GM18858 (cell line): ENCODE results near the gene PDCD2L.
"Not testable (repeated sequence)": the region's sequence is repeated elsewhere in the genome, so short reads cannot be mapped to it uniquely, and the experiment has no call there.

Source experiments
- ATAC-seq: cut with Tn5 transposase; IDR thresholded peaks from one replicate; pipeline ENCODE4 v1.9.1; 2021; ENCODE audit not compliant: unreplicated experiment

PDCD2L gene

DNA sequence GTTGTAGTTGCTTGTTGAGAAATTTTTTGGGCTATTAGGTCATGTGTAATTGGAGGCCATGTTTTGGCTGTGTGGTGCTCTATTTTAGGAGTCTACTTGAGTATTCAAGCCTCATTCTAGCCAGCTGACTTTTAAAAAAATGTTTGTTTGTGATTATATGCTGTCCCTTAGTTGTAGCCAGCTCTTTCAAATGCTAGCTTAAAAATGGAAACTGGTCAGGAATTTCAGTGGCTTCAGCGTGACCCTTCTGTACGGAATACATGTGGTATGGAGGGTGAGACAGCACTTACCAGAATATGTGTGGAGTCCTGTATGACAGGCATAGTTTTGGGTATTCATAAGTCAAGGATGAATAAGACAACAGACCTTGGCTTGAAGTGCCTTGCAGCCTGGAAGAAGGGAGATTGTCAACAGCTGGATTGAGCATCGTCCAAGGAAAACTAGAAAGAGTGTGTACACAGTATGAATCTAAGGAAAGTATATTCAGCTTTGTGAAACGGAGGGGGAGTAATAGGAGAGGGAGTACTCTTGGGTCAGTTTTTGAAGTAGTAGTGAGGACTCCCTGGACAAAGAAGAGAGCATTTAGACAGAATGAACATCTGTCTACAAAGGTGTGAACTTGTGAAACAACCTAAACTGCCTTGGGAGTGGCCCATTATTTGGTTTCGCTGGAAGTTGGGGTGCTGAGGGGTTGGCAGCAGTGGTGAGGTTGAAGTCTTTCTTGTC, 57.3 kb downstream of the PDCD2L start:
- ATAC-seq, result no peak

DNA sequence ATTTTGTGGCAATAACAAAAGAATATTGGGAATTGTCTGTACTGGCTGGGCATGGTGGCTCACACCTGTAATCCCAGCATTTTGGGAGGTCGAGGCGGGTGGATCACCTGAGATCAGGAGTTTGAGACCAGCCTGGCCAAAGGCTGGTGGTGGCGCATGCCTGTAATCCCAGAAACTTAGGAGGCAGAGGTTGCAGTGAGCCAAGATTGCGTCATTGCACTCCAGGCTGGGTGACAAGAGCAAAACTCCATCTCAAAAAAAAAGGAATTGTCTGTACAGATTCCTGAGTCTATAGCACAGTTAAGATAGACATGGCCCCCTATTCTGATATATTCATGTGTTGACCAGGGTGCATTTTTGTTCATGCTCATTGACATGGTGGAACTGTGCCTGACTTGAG, 60.6 kb downstream of the PDCD2L start:
- ATAC-seq, result not testable (repeated sequence)

DNA sequence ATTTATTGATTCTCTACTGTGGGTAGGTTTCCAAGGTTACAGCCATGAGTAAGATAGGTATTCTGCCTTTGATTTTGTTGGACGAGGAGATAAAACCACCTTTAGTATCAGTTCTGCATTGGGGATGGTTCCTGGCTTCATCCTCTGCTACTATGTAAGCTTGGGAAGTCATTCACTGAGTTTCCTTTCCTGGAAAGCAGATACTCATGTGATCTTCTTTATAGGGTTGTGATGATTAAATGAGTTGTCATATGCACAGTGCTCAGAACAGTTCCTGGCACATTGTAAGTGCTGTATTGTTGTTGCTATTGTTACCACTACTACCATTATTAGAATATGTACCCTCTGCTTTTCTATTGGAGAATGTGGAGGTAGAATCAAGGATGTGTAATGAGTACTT, 64.2 kb downstream of the PDCD2L start:
- ATAC-seq, result no peak

DNA sequence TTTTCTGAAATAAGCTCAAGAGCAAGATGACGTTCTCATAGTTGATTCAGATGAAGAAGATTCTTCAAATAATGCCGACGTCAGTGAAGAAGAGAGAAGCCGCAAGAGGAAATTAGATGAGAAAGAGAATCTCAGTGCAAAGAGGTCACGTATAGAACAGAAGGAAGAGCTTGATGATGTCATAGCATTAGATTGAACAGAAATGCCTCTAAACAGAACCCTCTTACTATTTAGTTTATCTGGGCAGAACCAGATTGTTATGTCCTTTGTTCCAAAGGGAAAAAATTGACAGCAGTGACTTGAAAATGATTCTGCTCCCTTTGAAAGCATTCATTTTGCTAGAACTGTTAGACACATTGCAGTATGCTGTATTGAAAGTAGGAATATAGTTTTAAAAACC, 64.8 kb downstream of the PDCD2L start:
- not testable (repeated sequence) for ATAC-seq

DNA sequence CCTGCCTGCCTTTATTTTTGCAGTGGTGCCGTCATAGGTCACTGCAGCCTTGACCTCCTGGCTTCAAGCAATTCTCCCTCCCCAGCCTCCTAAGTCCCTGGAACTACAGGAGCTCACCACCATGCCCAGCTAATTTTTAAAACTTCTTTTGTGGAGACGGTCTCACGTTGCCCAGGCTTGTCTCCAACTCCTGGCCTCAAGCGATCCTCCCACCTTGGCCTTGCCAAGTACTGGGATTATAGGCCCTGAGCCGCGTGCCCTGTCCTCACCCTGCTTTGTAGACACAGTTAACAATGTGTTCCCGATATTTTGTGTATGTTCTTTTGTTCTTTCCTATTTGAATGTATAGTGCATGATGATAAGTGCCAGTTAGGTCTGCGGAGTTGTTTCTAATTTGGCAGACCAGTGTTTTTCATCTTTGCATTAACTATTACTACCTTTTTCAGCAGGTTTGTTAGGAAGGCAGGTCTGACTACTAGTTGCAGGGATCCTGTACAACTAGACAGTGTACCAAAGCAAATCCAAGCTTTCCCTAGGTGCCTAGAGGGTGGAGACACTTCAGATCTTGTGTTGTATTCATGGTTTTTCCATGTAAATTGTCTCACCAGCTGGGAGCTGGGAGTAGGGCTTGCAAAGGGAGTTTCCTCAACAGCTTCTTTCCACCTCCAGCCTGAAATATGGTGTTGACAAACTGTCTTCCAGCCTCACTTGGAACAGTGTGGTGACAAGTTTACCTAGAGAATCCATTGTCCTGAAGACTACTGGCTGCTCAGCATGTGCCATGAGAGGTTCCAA, 67.9 kb downstream of the PDCD2L start:
- no peak for ATAC-seq

DNA sequence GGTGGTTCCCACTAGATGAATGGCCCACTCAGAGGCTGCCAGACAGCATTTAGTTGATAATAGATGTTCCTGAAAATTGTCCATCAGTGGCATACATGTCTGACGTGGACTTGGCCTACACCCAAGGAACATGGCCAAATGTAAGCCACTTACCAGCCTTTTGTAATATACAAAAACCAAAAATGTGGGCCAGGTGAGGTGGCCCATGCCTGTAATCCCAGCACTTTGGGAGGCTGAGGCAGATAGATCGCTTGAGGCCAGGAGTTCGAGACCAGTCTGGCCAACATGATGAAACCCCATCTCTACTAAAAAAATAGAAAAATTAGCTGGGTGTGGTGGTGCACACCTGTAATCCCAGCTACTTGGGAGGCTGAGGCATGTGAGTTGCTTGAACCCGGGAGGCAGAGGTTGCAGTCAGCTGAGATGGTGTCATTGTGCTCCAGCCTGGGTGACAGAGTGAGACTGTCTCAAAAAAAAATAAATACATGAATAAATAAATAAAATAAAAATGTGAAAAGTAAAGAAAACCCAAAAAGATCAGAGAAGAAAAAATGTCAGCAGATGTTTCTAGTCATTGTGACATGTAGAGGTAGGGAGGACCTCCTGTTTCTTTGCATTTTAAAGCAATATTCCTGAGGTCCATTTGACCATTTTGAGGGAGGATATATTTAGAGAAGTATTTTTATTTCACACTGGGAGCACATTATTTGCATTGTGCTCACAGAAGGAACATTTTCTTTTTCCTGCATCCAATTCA, 70.2 kb downstream of the PDCD2L start:
- no peak for ATAC-seq

DNA sequence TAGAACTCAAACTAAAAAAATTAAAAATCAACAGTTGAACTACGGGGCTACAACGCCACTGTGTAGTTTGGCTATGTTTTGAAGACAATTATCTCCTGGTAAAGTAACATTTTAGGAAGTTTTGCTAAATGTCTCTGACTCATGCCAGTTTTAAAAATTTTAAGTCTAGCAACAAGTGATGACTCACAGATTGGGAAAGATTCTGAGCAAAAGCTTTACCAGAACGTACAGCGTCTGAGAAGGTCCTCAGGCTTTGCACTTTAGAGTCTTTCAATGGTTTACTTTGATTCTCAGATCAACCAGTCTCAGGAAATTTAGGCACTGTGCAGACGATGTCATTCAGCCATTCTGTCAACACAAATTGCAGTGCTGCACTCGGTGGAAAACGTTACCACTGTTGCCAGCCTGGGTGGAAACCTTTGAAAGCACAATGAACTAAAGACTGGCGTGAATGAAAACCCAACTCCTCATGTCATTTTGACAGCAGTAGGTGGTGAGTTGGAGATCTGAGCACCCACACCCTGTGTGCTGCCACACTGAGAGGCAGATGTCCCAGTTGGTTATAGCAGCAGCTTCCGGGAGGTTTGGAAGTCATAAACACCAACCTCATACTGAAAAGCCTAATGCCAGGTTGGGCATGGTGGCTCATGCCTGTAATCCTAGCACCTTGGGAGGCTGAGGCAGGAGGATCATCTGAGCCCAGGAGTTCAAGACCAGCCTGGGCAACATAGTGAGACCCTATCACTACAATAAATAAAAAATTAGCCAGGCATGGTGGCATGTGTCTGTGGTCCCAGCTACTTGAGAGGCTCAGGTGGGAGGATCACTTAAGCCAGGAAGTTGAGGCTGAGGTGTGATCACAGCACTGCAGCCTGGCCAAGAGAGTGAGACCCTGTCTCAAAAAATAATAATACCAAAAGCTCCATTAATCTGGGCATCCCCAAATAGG, 71.1 kb downstream of the PDCD2L start:
- ATAC-seq, result no peak
